ENCODE measurements around the gene TSPAN16. TPM values are rescaled to one million over a fixed set of nuclear protein-coding genes. Genes with fewer than 3 reads are reported as not detected.

Gene TSPAN16
- total and polyA plus RNA-seq, 2 of the 13 experiments (the other 11 are each of a cell fraction or from before 2014, with no cell fraction given): not detected

DNA sequence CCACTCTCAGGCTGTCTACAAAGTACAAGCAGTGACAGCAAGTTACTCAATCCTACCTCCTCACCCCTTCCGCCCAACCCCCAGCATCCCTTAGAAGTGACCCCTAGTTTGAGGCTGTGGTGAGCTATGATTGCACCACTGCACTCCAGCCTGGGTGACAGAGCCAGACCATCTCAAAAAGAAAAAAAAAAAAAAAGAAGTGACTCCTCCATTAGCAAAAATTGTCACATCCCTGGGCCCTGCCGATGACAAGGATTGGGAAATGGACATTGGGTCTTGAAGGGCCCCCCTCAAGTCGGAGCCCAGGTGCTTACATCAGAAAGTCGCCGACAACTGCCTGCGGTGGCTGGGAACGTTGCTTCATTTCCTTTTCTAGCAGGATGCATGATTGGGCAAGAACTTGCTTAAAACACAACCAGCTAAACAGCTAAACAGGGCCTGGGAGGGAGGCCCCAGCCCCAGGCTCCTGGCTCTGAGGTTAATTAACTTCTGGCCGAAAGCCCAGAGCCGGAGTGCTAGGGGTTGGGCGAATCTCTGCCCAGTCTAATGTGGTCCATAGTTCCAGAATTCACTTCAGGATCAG, 28.2 kb downstream of the TSPAN16 start (continued):
- TF ChIP-seq, protein P1, sequence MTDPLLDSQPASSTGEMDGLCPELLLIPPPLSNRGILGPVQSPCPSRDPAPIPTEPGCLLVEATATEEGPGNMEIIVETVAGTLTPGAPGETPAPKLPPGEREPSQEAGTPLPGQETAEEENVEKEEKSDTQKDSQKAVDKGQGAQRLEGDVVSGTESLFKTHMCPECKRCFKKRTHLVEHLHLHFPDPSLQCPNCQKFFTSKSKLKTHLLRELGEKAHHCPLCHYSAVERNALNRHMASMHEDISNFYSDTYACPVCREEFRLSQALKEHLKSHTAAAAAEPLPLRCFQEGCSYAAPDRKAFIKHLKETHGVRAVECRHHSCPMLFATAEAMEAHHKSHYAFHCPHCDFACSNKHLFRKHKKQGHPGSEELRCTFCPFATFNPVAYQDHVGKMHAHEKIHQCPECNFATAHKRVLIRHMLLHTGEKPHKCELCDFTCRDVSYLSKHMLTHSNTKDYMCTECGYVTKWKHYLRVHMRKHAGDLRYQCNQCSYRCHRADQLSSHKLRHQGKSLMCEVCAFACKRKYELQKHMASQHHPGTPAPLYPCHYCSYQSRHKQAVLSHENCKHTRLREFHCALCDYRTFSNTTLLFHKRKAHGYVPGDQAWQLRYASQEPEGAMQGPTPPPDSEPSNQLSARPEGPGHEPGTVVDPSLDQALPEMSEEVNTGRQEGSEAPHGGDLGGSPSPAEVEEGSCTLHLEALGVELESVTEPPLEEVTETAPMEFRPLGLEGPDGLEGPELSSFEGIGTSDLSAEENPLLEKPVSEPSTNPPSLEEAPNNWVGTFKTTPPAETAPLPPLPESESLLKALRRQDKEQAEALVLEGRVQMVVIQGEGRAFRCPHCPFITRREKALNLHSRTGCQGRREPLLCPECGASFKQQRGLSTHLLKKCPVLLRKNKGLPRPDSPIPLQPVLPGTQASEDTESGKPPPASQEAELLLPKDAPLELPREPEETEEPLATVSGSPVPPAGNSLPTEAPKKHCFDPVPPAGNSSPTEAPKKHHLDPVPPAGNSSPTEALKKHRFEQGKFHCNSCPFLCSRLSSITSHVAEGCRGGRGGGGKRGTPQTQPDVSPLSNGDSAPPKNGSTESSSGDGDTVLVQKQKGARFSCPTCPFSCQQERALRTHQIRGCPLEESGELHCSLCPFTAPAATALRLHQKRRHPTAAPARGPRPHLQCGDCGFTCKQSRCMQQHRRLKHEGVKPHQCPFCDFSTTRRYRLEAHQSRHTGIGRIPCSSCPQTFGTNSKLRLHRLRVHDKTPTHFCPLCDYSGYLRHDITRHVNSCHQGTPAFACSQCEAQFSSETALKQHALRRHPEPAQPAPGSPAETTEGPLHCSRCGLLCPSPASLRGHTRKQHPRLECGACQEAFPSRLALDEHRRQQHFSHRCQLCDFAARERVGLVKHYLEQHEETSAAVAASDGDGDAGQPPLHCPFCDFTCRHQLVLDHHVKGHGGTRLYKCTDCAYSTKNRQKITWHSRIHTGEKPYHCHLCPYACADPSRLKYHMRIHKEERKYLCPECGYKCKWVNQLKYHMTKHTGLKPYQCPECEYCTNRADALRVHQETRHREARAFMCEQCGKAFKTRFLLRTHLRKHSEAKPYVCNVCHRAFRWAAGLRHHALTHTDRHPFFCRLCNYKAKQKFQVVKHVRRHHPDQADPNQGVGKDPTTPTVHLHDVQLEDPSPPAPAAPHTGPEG (CRISPR knock-in tag; IDR thresholded peaks at IDR 0.05): 0 out of 2 replicates have a peak, but pooled peaks have one; percentile 45
- TF ChIP-seq AHR (CRISPR knock-in tag; IDR thresholded peaks at IDR 0.05) (no peak), GATAD2A (CRISPR knock-in tag; IDR thresholded peaks at IDR 0.05) (peak; percentile 96), RFXANK (CRISPR knock-in tag; IDR thresholded peaks at IDR 0.05) (no peak), ZBTB21 (CRISPR knock-in tag; IDR thresholded peaks at IDR 0.05) (0 out of 2 replicates have a peak, but pooled peaks have one; percentile 32), SRF (IDR thresholded peaks at IDR 0.05; ENCODE audit: low read depth, low read length) (0 out of 2 replicates have a peak, but pooled peaks have one; percentile 4), ZNF792 (CRISPR knock-in tag; IDR thresholded peaks at IDR 0.05) (peak; percentile 75)
- TF ChIP-seq, protein P2, sequence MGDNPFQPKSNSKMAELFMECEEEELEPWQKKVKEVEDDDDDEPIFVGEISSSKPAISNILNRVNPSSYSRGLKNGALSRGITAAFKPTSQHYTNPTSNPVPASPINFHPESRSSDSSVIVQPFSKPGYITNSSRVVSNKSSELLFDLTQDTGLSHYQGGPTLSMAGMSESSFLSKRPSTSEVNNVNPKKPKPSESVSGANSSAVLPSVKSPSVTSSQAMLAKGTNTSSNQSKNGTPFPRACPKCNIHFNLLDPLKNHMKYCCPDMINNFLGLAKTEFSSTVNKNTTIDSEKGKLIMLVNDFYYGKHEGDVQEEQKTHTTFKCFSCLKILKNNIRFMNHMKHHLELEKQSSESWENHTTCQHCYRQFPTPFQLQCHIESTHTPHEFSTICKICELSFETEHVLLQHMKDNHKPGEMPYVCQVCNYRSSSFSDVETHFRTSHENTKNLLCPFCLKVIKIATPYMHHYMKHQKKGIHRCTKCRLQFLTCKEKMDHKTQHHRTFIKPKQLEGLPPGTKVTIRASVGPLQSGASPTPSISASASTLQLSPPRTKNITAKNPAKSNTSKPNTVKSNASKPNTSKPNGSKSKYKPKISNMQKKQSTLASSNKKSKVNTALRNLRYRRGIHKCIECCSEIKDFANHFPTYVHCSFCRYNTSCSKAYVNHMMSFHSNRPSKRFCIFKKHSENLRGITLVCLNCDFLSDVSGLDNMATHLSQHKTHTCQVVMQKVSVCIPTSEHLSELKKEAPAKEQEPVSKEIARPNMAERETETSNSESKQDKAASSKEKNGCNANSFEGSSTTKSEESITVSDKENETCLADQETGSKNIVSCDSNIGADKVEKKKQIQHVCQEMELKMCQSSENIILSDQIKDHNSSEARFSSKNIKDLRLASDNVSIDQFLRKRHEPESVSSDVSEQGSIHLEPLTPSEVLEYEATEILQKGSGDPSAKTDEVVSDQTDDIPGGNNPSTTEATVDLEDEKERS (CRISPR knock-in tag; IDR thresholded peaks at IDR 0.05): no peak
- TF ChIP-seq, protein P3, sequence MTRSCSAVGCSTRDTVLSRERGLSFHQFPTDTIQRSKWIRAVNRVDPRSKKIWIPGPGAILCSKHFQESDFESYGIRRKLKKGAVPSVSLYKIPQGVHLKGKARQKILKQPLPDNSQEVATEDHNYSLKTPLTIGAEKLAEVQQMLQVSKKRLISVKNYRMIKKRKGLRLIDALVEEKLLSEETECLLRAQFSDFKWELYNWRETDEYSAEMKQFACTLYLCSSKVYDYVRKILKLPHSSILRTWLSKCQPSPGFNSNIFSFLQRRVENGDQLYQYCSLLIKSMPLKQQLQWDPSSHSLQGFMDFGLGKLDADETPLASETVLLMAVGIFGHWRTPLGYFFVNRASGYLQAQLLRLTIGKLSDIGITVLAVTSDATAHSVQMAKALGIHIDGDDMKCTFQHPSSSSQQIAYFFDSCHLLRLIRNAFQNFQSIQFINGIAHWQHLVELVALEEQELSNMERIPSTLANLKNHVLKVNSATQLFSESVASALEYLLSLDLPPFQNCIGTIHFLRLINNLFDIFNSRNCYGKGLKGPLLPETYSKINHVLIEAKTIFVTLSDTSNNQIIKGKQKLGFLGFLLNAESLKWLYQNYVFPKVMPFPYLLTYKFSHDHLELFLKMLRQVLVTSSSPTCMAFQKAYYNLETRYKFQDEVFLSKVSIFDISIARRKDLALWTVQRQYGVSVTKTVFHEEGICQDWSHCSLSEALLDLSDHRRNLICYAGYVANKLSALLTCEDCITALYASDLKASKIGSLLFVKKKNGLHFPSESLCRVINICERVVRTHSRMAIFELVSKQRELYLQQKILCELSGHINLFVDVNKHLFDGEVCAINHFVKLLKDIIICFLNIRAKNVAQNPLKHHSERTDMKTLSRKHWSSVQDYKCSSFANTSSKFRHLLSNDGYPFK (CRISPR knock-in tag; IDR thresholded peaks at IDR 0.05; ENCODE audit: borderline replicate concordance): peak; percentile 61; the same call in 1 of the 2 replicates
- TF ChIP-seq, protein P4, sequence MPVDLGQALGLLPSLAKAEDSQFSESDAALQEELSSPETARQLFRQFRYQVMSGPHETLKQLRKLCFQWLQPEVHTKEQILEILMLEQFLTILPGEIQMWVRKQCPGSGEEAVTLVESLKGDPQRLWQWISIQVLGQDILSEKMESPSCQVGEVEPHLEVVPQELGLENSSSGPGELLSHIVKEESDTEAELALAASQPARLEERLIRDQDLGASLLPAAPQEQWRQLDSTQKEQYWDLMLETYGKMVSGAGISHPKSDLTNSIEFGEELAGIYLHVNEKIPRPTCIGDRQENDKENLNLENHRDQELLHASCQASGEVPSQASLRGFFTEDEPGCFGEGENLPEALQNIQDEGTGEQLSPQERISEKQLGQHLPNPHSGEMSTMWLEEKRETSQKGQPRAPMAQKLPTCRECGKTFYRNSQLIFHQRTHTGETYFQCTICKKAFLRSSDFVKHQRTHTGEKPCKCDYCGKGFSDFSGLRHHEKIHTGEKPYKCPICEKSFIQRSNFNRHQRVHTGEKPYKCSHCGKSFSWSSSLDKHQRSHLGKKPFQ (CRISPR knock-in tag; IDR thresholded peaks at IDR 0.05; ENCODE audit: insufficient replicate concordance): no peak
- TF ChIP-seq, protein P5, sequence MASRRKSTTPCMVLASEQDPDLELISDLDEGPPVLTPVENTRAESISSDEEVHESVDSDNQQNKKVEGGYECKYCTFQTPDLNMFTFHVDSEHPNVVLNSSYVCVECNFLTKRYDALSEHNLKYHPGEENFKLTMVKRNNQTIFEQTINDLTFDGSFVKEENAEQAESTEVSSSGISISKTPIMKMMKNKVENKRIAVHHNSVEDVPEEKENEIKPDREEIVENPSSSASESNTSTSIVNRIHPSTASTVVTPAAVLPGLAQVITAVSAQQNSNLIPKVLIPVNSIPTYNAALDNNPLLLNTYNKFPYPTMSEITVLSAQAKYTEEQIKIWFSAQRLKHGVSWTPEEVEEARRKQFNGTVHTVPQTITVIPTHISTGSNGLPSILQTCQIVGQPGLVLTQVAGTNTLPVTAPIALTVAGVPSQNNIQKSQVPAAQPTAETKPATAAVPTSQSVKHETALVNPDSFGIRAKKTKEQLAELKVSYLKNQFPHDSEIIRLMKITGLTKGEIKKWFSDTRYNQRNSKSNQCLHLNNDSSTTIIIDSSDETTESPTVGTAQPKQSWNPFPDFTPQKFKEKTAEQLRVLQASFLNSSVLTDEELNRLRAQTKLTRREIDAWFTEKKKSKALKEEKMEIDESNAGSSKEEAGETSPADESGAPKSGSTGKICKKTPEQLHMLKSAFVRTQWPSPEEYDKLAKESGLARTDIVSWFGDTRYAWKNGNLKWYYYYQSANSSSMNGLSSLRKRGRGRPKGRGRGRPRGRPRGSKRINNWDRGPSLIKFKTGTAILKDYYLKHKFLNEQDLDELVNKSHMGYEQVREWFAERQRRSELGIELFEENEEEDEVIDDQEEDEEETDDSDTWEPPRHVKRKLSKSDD (CRISPR knock-in tag; IDR thresholded peaks at IDR 0.05; ENCODE audit: low read depth): no peak
